Cardiac septum (tissue), 1 donor: ENCODE results near the gene MKX. TPM values are rescaled to one million over a fixed set of nuclear protein-coding genes. Genes with fewer than 3 reads are reported as not detected.

Experiments
- DNase-seq: peaks from one replicate; pipeline ENCODE4 v3.0.0-alpha.2; 2020; ENCODE audit warnings: low spot score
- intact Hi-C: fragments of 100-400 bp; cut with DNase I; formaldehyde crosslinking; loops from one replicate; pipeline ENCODE4 v1.14.0; 2022
- long read RNA-seq: library from polyadenylated mRNA; unstranded; transcript quantifications from one replicate; pipeline ENCODE4 v2.0.0, GENCODE V29; 2021
- total RNA-seq: library from RNA; stranded (reverse); fragmentation: NEBNext Ultra II Directional; extraction: Animal tissue kit (Norgen Biotek cat#: 25700); gene quantifications from one replicate; pipeline ENCODE4 v1.2.1, GENCODE V29; 2021
- donor health status: DM: no; HTN: no; CAD: no.

MKX gene
- total RNA-seq: 0.16 TPM
- long read RNA-seq, partial matches to known transcripts: 0 of 1 reads
- long read RNA-seq, other reads (novel, unspliced or antisense): 0 of 1 reads

- intact Hi-C loops: no loop called here
Observed at GRCh38 chr10:27745732-27746396, at the start of gene MKX. Gene MKX (minus strand): TSS chr10:27745819. CDS start chr10:27743415, 2,404 bp downstream.

GRCh38 chr10:27794157-27794556 is 48.5 kb upstream of the MKX start:
- intact Hi-C loops: no loop called here
- DNase-seq: no peak

More at GRCh38 chr10:27745732-27746396, at the start of gene MKX:
- no peak for DNase-seq

GRCh38 chr10:27792216-27792615 is 46.6 kb upstream of the MKX start:
- intact Hi-C loops: no loop called here
- DNase-seq: no peak

- intact Hi-C loops: no loop called here
- DNase-seq: no peak
Observed at GRCh38 chr10:27784272-27784671, 38.7 kb upstream of the MKX start.

- no peak for DNase-seq
- intact Hi-C loops: no loop called here
Observed at GRCh38 chr10:27783660-27784059, 38.0 kb upstream of the MKX start.

- intact Hi-C loops: no loop called here
- no peak for DNase-seq
Observed at GRCh38 chr10:27779462-27780015, 33.9 kb upstream of the MKX start.

- intact Hi-C loops: no loop called here
- DNase-seq: no peak
Observed at GRCh38 chr10:27774831-27775230, 29.2 kb upstream of the MKX start.

- DNase-seq: no peak
- intact Hi-C loops: no loop called here
Observed at GRCh38 chr10:27771231-27771630, 25.6 kb upstream of the MKX start.

- DNase-seq: no peak
- intact Hi-C loops: no loop called here
Observed at GRCh38 chr10:27770181-27770580, 24.6 kb upstream of the MKX start.

- intact Hi-C loops: no loop called here
- no peak for DNase-seq
Observed at GRCh38 chr10:27760867-27761266, 15.2 kb upstream of the MKX start.

GRCh38 chr10:27759483-27760272 is 14.1 kb upstream of the MKX start:
- no peak for DNase-seq
- intact Hi-C loops: no loop called here

GRCh38 chr10:27752673-27753237 is 7.1 kb upstream of the MKX start:
- no peak for DNase-seq
- intact Hi-C loops: no loop called here

GRCh38 chr10:27748601-27749000 is 3.0 kb upstream of the MKX start:
- intact Hi-C loops: no loop called here
- DNase-seq: no peak

GRCh38 chr10:27747096-27747451 is 1.5 kb upstream of the MKX start:
- no peak for DNase-seq
- intact Hi-C loops: no loop called here

GRCh38 chr10:27746397-27747095 is 927 bp upstream of the MKX start:
- intact Hi-C loops: no loop called here
- no peak for DNase-seq

GRCh38 chr10:27744802-27745731 is 552 bp downstream of the MKX start:
- no peak for DNase-seq
- intact Hi-C loops: loop anchor here (5.0 kb wide), 1 partner anchor 497 kb away; no protein-coding TSS in a partner anchor

GRCh38 chr10:27743877-27744801 is 1.5 kb downstream of the MKX start:
- intact Hi-C loops: loop anchor here (2.0 to 5.0 kb wide), 2 partner anchors 435 to 498 kb away; no protein-coding TSS in a partner anchor

More at GRCh38 chr10:27743877-27744801, 1.5 kb downstream of the MKX start:
- DNase-seq: no peak
